ENCODE measurements around the gene PRPF38A.

PRPF38A gene

DNA sequence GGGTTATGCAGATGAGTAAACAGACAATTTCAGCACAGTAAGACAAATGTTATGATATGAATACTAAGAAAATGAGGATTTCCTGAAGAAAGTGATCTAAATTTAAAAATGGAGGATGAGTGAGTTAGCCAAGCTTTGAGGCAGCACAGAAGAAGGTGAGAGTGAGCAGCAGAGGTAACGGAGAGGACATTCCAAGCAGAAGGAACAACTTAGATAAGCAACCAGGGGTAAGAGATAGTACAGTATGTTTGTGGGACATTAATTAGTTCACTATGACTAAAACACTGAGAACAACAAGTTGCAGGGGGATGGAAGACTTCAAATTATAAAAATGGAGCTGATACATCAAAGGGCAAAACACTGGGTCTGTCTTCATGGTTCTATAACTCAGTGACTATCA is 22.8 kb downstream of the PRPF38A start:
- Histone ChIP-seq H2BK5ac (ENCODE audit: low read depth, low read length, poor library complexity, severe bottlenecking) (no peak overlapping the region), H3K4me3 (ENCODE audit: insufficient read depth in 1 of 2, low read depth in 1 of 2, low read length in 2 of 2) (no peak overlapping the region), H4K8ac (ENCODE audit: low read length) (no peak overlapping the region), H4K91ac (ENCODE audit: low read length) (no peak overlapping the region), H3K79me1 (replicated peaks; ENCODE audit: low read length, poor library complexity, severe bottlenecking) (peaks cover 8% of the 10 kb centered on the region), H3K9me3 (ENCODE audit: control insufficient read depth, low read length) (no peaks in the 10 kb centered on the region), H2BK120ac (ENCODE audit: low read depth, low read length) (no peak overlapping the region), H3K27ac (ENCODE audit: low read length, poor library complexity, severe bottlenecking) (no peak overlapping the region), H3K18ac (ENCODE audit: low read depth in 1 of 2, low read length in 2 of 2) (no peak overlapping the region), H3K4ac (ENCODE audit: low read depth in 1 of 2, low read length in 2 of 2) (no peak overlapping the region), H2BK15ac (ENCODE audit: low read depth, poor library complexity, severe bottlenecking) (no peak overlapping the region), H3K23ac (ENCODE audit: low read length in 2 of 2) (no peak overlapping the region), H3K27me3 (ENCODE audit: control insufficient read depth in 1 of 2, insufficient read depth in 1 of 2, low read length in 2 of 2) (no peaks in the 10 kb centered on the region), H3K4me1 (ENCODE audit: control insufficient read depth, insufficient read depth, low read depth, low read length) (no peaks in the 10 kb centered on the region), H2AFZ (ENCODE audit: low read depth, low read length) (no peak overlapping the region), H3K9ac (ENCODE audit: low read length) (no peak overlapping the region), H2BK12ac (ENCODE audit: low read length in 2 of 2) (no peak overlapping the region), H3K36me3 (ENCODE audit: control insufficient read depth in 1 of 2, insufficient read depth in 2 of 2, low read depth in 1 of 2, low read length in 2 of 2) (peaks cover 17 to 51% of the 10 kb centered on the region in 2 experiments), H2AK5ac (ENCODE audit: low read length, severe bottlenecking) (no peak overlapping the region), H3K14ac (ENCODE audit: low read length in 2 of 2) (no peak overlapping the region), H3K4me2 (ENCODE audit: low read length, poor library complexity, severe bottlenecking) (no peak overlapping the region)
- 100% methylated on average over 1 of the region's 1 CpG for WGBS
- no peak for DNase-seq

DNA sequence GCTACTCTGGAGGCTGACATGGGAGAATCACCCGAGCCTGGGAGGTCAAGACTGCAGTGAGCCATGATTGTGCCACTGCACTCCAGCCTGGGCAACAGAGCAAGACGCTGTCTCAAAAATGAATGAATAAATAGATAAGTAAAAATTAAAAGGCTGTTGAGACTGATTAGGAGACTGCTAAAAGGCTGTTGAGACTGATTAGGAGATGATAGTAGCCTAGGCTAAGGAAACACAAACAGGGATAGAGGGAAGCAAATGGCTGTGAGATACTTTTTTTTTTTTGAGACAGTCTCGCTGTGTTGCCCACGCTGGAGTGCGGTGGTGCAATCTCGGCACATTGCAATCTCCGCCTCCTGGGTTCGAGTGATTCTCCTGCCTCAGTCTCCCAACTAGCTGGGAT is 28.4 kb downstream of the PRPF38A start:
- no peak overlapping the region for H4K8ac ChIP-seq (ENCODE audit: low read length)
- H3K9ac ChIP-seq (ENCODE audit: low read length) = no peak overlapping the region
- no peak overlapping the region for H3K4me2 ChIP-seq (ENCODE audit: low read length, poor library complexity, severe bottlenecking)
- no peak overlapping the region for H4K91ac ChIP-seq (ENCODE audit: low read length)
- no peak overlapping the region for H3K18ac ChIP-seq (ENCODE audit: low read depth in 1 of 2, low read length in 2 of 2)
- H2BK12ac ChIP-seq (ENCODE audit: low read length in 2 of 2) = no peak overlapping the region
- H2AK5ac ChIP-seq (ENCODE audit: low read length, severe bottlenecking) = no peak overlapping the region
- no peaks in the 10 kb centered on the region for H3K9me3 ChIP-seq (ENCODE audit: control insufficient read depth, low read length)
- H2AFZ ChIP-seq (ENCODE audit: low read depth, low read length) = no peak overlapping the region
- H3K27me3 ChIP-seq (ENCODE audit: control insufficient read depth in 1 of 2, insufficient read depth in 1 of 2, low read length in 2 of 2) = no peaks in the 10 kb centered on the region
- H3K27ac ChIP-seq (ENCODE audit: low read length, poor library complexity, severe bottlenecking) = no peak overlapping the region
- no peak overlapping the region for H3K4ac ChIP-seq (ENCODE audit: low read depth in 1 of 2, low read length in 2 of 2)
- H3K4me3 ChIP-seq (ENCODE audit: insufficient read depth in 1 of 2, low read depth in 1 of 2, low read length in 2 of 2) = no peak overlapping the region
- no peak for DNase-seq
- no peak overlapping the region for H2BK120ac ChIP-seq (ENCODE audit: low read depth, low read length)
- 99% methylated on average over 5 of the region's 8 CpGs for WGBS
- no peak overlapping the region for H3K14ac ChIP-seq (ENCODE audit: low read length in 2 of 2)
- no peak overlapping the region for H2BK5ac ChIP-seq (ENCODE audit: low read depth, low read length, poor library complexity, severe bottlenecking)
- H2BK15ac ChIP-seq (ENCODE audit: low read depth, poor library complexity, severe bottlenecking) = no peak overlapping the region
- H3K23ac ChIP-seq (ENCODE audit: low read length in 2 of 2) = no peak overlapping the region
- H3K36me3 ChIP-seq (ENCODE audit: control insufficient read depth in 1 of 2, insufficient read depth in 2 of 2, low read depth in 1 of 2, low read length in 2 of 2) = peaks cover 24 to 64% of the 10 kb centered on the region in 2 experiments
- no peaks in the 10 kb centered on the region for H3K4me1 ChIP-seq (ENCODE audit: control insufficient read depth, insufficient read depth, low read depth, low read length)
- H3K79me1 ChIP-seq (replicated peaks; ENCODE audit: low read length, poor library complexity, severe bottlenecking) = peaks cover 5% of the 10 kb centered on the region

DNA sequence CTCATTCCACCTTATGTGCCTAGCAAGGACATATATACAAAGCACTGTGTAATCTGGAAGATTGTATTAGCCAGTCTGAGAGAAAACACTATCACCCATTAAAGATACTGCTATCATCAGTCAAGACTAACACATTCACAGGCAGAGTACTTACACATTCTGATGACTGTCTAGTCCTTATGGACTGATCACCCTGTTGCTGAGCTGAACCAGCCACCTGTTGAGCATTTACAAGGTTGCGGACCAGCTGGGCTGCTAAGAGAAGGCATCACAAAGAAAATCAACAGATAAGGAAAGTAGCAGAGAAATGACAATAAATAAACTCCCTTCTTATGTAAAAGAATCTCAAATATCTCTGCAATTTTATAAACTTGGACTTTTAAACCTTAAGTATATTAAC is 30.8 kb downstream of the PRPF38A start:
- H3K18ac ChIP-seq (ENCODE audit: low read depth in 1 of 2, low read length in 2 of 2) = no peak overlapping the region
- no peak overlapping the region for H3K9ac ChIP-seq (ENCODE audit: low read length)
- H2AFZ ChIP-seq (ENCODE audit: low read depth, low read length) = no peak overlapping the region
- no peak overlapping the region for H3K14ac ChIP-seq (ENCODE audit: low read length in 2 of 2)
- H2BK120ac ChIP-seq (ENCODE audit: low read depth, low read length) = no peak overlapping the region
- no peak overlapping the region for H3K4me3 ChIP-seq (ENCODE audit: insufficient read depth in 1 of 2, low read depth in 1 of 2, low read length in 2 of 2)
- no peak overlapping the region for H3K23ac ChIP-seq (ENCODE audit: low read length in 2 of 2)
- no peak for DNase-seq
- no peak overlapping the region for H2BK15ac ChIP-seq (ENCODE audit: low read depth, poor library complexity, severe bottlenecking)
- H2AK5ac ChIP-seq (ENCODE audit: low read length, severe bottlenecking) = no peak overlapping the region
- H3K36me3 ChIP-seq (ENCODE audit: control insufficient read depth in 1 of 2, insufficient read depth in 2 of 2, low read depth in 1 of 2, low read length in 2 of 2) = peaks cover 19 to 80% of the 10 kb centered on the region in 2 experiments
- H3K27ac ChIP-seq (ENCODE audit: low read length, poor library complexity, severe bottlenecking) = no peak overlapping the region
- H3K4me1 ChIP-seq (ENCODE audit: control insufficient read depth, insufficient read depth, low read depth, low read length) = no peaks in the 10 kb centered on the region
- H3K4ac ChIP-seq (ENCODE audit: low read depth in 1 of 2, low read length in 2 of 2) = no peak overlapping the region
- H3K9me3 ChIP-seq (ENCODE audit: control insufficient read depth, low read length) = no peaks in the 10 kb centered on the region
- no peak overlapping the region for H4K8ac ChIP-seq (ENCODE audit: low read length)
- no peak overlapping the region for H2BK12ac ChIP-seq (ENCODE audit: low read length in 2 of 2)
- WGBS = no CpG with 5 or more reads among the region's 1 CpG
- H3K4me2 ChIP-seq (ENCODE audit: low read length, poor library complexity, severe bottlenecking) = no peak overlapping the region
- H4K91ac ChIP-seq (ENCODE audit: low read length) = no peak overlapping the region
- H3K27me3 ChIP-seq (ENCODE audit: control insufficient read depth in 1 of 2, insufficient read depth in 1 of 2, low read length in 2 of 2) = no peaks in the 10 kb centered on the region
- H3K79me1 ChIP-seq (replicated peaks; ENCODE audit: low read length, poor library complexity, severe bottlenecking) = peaks cover 4% of the 10 kb centered on the region
- no peak overlapping the region for H2BK5ac ChIP-seq (ENCODE audit: low read depth, low read length, poor library complexity, severe bottlenecking)

DNA sequence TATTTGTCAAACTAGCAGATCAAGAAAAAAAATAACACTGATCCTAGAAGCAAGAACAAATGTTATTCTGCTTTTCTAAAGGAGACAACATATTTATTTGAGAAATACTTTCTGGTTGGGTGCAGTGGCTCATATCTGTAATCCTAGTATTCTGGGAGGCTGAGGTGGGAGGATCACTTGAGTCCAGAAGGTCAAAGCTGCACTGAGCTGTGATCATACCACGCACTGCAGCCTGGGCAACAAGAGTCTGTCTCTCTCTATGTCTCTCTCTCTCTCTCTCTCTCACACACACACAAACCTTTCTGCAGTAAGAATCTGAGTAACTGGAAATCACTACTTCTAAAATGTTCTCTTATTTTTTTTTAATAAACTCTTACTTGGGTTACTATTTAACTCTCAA is 31.2 kb downstream of the PRPF38A start:
- H3K18ac ChIP-seq (ENCODE audit: low read depth in 1 of 2, low read length in 2 of 2) = no peak overlapping the region

More for the DNA sequence above, 31.2 kb downstream of the PRPF38A start:
- no peak overlapping the region for H3K4me2 ChIP-seq (ENCODE audit: low read length, poor library complexity, severe bottlenecking)
- H2AK5ac ChIP-seq (ENCODE audit: low read length, severe bottlenecking) = no peak overlapping the region
- peaks cover 4% of the 10 kb centered on the region for H3K79me1 ChIP-seq (replicated peaks; ENCODE audit: low read length, poor library complexity, severe bottlenecking)
- no peaks in the 10 kb centered on the region for H3K27me3 ChIP-seq (ENCODE audit: control insufficient read depth in 1 of 2, insufficient read depth in 1 of 2, low read length in 2 of 2)
- no peak overlapping the region for H4K91ac ChIP-seq (ENCODE audit: low read length)
- H3K14ac ChIP-seq (ENCODE audit: low read length in 2 of 2) = no peak overlapping the region
- H2BK12ac ChIP-seq (ENCODE audit: low read length in 2 of 2) = no peak overlapping the region
- peaks cover 17 to 81% of the 10 kb centered on the region in 2 experiments for H3K36me3 ChIP-seq (ENCODE audit: control insufficient read depth in 1 of 2, insufficient read depth in 2 of 2, low read depth in 1 of 2, low read length in 2 of 2)
- no peak overlapping the region for H3K9ac ChIP-seq (ENCODE audit: low read length)
- H2BK5ac ChIP-seq (ENCODE audit: low read depth, low read length, poor library complexity, severe bottlenecking) = no peak overlapping the region
- no peak overlapping the region for H3K27ac ChIP-seq (ENCODE audit: low read length, poor library complexity, severe bottlenecking)
- H2BK15ac ChIP-seq (ENCODE audit: low read depth, poor library complexity, severe bottlenecking) = no peak overlapping the region
- H4K8ac ChIP-seq (ENCODE audit: low read length) = no peak overlapping the region
- DNase-seq = no peak
- no peaks in the 10 kb centered on the region for H3K9me3 ChIP-seq (ENCODE audit: control insufficient read depth, low read length)
- no peaks in the 10 kb centered on the region for H3K4me1 ChIP-seq (ENCODE audit: control insufficient read depth, insufficient read depth, low read depth, low read length)
- H3K4me3 ChIP-seq (ENCODE audit: insufficient read depth in 1 of 2, low read depth in 1 of 2, low read length in 2 of 2) = no peak overlapping the region
- 100% methylated on average over 1 of the region's 1 CpG for WGBS
- no peak overlapping the region for H3K23ac ChIP-seq (ENCODE audit: low read length in 2 of 2)
- no peak overlapping the region for H3K4ac ChIP-seq (ENCODE audit: low read depth in 1 of 2, low read length in 2 of 2)
- H2AFZ ChIP-seq (ENCODE audit: low read depth, low read length) = no peak overlapping the region
- no peak overlapping the region for H2BK120ac ChIP-seq (ENCODE audit: low read depth, low read length)

All from mesenchymal stem cell (in vitro differentiated cells and primary cell).